ENCODE measurements around the gene RREB1.

RREB1 gene, protein sequence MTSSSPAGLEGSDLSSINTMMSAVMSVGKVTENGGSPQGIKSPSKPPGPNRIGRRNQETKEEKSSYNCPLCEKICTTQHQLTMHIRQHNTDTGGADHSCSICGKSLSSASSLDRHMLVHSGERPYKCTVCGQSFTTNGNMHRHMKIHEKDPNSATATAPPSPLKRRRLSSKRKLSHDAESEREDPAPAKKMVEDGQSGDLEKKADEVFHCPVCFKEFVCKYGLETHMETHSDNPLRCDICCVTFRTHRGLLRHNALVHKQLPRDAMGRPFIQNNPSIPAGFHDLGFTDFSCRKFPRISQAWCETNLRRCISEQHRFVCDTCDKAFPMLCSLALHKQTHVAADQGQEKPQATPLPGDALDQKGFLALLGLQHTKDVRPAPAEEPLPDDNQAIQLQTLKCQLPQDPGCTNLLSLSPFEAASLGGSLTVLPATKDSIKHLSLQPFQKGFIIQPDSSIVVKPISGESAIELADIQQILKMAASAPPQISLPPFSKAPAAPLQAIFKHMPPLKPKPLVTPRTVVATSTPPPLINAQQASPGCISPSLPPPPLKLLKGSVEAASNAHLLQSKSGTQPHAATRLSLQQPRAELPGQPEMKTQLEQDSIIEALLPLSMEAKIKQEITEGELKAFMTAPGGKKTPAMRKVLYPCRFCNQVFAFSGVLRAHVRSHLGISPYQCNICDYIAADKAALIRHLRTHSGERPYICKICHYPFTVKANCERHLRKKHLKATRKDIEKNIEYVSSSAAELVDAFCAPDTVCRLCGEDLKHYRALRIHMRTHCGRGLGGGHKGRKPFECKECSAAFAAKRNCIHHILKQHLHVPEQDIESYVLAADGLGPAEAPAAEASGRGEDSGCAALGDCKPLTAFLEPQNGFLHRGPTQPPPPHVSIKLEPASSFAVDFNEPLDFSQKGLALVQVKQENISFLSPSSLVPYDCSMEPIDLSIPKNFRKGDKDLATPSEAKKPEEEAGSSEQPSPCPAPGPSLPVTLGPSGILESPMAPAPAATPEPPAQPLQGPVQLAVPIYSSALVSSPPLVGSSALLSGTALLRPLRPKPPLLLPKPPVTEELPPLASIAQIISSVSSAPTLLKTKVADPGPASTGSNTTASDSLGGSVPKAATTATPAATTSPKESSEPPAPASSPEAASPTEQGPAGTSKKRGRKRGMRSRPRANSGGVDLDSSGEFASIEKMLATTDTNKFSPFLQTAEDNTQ (N-terminal part only)

DNA sequence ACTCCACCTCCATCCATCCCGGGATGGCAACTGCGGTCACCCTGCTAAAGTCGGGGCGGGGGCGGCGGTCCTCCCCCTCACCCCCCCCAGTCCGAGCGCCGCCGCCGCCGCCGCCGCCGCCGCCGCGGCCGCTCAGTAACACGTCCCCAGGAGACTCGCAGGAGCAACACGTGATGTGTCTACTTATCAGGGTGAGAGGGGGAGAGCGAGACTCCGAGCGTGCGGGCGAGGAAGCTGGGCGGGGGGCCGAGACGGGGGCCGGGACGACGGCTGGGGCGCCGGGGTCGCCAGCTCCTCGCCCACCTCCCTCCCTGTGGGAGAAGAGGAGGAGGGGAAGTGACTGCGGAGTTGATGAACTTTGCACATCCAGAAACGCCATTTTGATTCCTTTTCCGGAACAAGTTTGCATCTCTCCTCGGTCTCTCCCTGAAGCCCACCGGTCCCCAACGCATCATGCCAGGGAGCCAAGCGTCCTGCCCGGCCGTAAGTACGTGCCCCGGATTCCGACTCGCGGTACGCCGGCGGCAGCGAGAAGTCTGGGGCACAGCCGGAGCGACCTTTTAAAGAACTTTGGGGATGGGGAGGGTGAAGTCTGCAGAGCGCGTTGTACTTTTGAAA, at the start of gene RREB1:
Gene RREB1, plus strand, starts transcription at position 384 of the 618 bp plus-strand sequence. CDS start 73,951 bp downstream, outside the sequence.
- DNase-seq, result peak; percentile 65

- DNase-seq, result no peak
Observed at GRCh38 chr6:7058250-7058923, 49.4 kb upstream of the RREB1 start.

GRCh38 chr6:7060769-7061516, 46.8 kb upstream of the RREB1 start:
- DNase-seq, result no peak

DNA sequence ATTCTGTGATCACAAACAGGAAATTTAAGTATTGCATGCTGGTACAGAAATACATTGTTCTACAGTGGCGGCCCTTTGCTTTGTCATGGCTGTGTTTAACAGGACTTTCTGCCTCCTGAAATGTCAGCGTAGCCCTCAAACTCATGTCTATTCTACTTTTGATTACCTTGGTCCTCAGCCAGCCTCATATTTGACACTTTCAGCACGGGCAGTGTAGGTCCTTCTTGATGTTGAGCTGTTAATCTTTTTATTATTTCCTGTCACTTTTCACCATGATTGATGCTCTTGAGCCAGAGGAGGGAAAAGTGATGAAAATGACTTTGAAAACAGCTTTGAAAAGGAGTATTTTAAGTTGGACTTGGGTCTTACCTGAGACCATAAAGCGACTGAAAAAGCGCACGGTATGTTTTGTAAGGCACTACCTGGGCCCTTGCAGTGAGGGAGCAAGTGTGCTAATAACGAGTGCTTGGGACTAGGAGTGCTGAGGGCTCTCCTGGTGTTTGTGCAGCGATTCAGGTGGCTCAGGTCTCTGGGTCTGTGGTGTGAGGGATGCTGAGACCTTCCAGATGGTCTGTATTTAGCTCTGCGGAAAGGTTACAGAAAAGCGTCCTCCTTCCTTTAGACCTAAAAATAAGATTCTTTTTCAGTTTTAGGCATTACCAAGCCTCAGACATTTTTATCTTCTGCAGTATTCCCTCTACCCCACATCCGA, 45.2 kb upstream of the RREB1 start:
- DNase-seq, result no peak

GRCh38 chr6:7067305-7067704, 40.5 kb upstream of the RREB1 start:
- no peak for DNase-seq

GRCh38 chr6:7071405-7071804, 36.4 kb upstream of the RREB1 start:
- DNase-seq, result no peak

DNA sequence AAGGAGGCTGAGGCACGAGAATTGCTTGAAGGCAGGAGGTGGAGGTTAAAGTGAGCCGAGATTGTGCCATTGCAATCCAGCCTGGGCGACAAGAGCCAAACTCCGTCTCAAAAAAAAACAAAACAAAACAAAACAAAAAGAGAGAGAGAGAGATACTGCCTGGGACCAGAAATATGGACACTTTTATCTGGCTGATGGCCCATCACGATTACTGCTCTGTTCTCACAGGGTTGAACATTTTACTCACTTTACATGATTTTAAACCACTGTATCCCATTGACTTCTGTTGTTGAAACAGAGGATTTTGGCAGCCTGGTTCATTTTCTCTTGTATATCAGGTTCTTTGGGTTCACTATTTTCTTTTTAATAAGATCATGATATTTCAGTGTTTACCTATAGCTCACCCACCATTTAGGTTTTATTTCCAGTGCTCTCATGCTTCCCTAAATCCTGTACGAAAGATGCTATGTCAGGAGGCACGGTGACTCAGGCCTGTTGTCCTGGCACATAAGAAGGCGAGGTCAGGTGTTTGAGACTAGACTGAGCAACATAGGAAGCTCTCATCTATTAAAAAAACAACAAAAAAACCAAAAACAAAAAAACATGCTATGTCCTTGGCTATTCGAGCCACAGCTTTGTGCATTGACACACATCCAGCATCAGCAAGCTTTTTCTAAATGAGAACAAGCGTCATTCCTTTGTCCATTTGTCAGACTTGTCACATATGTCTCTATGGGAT, 34.5 kb upstream of the RREB1 start:
- DNase-seq, result no peak

DNA sequence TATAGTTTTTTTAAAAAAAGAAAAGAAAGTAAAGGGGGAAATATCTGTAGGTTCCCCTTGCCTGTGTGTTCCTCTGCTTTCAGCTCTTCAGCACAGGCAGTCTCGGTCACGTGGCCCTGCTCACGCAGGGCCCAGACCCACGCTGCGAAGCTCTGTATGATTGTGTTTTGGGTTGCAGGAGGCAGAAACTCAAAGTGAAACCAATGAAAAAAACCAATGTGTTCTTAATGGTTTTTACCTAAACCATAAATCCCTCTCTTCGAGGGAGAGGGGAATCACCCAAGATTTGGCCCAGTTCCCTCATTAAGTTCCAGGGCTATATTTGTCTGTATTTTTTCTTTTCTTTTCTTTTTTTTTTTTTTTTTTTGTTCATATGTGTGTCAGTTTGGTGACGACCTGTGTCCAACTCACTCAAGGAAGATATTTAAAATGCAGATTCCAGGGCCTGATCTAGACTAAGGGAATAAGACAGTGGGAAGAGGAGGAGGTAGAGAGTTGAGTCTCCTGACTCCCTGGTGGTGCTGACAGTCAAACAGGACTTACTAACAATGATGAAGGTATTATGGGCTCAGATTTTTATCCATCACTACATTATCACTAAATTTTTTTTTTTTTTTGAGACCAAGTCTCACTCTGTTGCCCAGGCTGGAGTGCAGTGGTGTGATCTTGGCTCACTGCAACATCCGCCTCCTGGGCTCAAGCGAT, 33.8 kb upstream of the RREB1 start:
- DNase-seq, result peak; percentile 69

- DNase-seq, result no peak
Observed at GRCh38 chr6:7074870-7075269, 32.9 kb upstream of the RREB1 start.

DNA sequence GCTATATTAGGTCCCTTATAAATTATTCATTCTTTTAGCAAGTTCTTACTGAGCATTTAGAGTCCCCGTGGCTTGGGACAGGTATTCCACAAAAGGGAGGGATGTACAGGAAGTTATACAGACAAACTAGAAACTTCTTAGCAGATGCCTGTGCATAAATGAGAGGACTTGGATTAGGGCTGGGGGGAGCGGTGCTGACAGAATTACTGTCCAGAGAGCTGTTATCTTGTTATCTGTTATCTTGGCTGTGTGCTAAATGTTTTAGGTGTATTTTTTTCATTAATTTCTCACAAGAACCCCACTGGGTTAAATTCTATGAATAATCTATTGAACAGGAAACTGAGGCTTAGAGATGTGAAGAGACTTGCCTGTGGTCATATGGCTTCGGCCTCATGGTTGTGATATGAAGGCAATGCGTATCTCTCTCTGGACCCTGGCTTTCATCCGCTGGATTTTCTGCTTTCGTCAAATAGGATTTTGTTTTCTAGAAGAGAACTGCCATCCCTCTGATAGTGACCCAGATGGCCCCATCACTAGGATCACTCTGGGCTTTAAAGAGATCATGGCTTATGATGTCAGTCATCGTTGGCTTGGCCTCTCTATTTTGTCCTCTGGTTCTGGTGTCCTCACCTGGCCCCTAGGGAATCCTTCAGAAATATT, 32.3 kb upstream of the RREB1 start:
- no peak for DNase-seq

- no peak for DNase-seq
Observed at GRCh38 chr6:7077856-7078255, 29.9 kb upstream of the RREB1 start.

DNA sequence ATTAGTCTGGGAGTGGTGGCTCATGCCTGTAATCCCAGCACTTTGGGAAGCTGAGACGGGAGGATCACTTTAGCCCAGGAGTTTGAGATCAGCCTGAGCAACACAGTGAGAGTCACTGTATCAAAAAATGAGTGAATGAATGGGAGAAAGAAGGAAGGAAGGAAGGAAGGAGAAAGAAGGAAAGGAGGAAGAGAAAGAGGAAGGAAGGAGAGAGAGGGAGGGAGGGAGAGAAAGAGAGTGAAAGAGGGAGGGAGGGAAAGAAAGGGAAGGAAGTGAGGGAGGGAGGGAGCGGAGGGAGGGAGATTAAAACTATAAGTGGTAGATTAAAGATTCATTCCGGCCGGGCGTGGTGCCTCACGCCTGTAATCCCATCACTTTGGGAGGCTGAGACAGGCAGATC, 28.9 kb upstream of the RREB1 start:
- no peak for DNase-seq

DNA sequence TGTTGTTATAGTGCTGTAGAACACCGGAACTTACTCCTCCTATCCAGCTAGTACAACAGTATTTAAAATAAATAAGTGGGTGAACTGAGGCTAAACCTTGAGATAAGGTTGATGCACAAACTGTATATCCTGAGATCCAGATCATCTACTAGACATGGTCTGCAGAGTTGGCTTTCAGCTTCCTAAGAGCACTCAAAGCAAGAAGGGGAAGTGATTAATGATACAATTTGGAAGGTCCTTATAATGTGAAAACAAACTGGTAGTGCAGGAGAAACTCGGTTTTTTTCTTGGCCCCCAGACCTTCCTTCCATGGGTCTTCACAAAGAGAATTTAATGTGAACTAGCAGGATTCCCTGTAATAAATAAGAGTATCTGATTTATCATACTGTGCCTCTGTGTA, 27.4 kb upstream of the RREB1 start:
- no peak for DNase-seq

DNA sequence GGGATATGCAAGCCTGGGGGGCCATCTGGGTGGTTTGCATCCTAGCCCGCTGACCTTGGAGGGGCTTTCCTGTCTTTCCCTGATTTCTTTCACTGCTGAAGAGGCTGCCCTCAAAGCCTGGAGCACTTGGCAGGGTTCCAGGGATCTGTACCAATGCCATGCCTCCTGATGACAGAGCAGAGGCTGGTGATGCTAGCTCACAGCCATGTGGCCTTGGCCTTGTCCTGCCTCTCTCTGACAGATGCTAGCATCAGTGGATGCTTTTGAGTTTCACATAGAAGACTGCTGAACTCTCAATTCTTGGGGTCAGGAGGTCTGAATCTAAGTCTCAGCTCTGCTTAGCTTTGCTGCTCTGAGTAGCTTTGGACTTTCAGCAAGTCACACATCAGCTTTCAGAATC, 21.9 kb upstream of the RREB1 start:
- peak; percentile 12 for DNase-seq

DNA sequence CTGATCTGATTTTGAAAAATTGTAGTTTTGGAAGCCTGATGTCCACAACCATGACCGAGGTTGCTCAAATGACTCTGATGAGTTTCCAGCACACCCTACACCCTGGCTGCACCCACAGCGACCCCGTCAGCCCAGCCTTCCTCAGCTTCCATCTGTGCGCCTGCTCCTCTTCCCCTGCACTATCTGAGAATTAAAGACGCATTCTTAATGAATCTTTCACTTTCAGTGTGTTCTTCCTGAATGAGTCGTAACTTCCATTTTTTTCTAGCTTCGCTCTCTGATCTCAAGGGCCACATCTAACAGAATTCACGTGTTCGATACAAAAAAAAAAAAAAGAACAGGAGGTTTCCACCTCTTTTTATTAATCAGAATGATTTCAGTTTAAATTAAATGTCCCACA, 21.3 kb upstream of the RREB1 start:
- peak; percentile 66 for DNase-seq

GRCh38 chr6:7087066-7087465, 20.7 kb upstream of the RREB1 start:
- DNase-seq, result peak; percentile 11

DNA sequence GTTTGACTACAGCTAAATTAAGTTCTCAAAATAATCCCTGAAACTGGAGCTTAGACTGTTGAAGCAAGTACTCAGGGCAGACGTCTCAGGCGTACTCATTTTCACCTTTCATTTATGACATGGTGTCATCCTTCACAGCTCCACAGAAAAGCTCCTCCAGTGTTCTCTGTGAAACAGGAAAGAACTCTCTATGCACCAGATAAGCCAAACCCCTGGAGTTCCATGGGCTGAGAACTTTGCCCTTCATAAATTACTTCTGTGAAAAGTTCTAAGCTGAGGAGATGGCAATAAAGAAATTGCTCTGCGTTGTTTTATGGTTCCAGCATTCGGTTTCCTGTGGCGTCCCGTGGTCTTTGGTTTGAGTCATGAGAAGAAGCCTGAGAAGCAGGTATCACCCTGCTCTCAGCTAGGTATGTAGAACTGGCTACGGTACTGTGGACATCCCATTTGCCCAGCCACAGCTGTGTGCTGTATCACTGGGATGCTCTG, 20.2 kb upstream of the RREB1 start:
- peak; percentile 26 for DNase-seq

GRCh38 chr6:7088076-7088742, 19.6 kb upstream of the RREB1 start:
- no peak for DNase-seq
